Measurements from ENCODE around the gene WNT9A. TPM values are rescaled to one million over a fixed set of nuclear protein-coding genes. Genes with fewer than 3 reads are reported as not detected.

WNT9A gene
- total and polyA plus RNA-seq, 9 of the 15 experiments (the other 6 are each of a cell fraction or from before 2014, with no cell fraction given), result 0.04 to 0.17 (median 0.10) TPM; not detected in 4

DNA sequence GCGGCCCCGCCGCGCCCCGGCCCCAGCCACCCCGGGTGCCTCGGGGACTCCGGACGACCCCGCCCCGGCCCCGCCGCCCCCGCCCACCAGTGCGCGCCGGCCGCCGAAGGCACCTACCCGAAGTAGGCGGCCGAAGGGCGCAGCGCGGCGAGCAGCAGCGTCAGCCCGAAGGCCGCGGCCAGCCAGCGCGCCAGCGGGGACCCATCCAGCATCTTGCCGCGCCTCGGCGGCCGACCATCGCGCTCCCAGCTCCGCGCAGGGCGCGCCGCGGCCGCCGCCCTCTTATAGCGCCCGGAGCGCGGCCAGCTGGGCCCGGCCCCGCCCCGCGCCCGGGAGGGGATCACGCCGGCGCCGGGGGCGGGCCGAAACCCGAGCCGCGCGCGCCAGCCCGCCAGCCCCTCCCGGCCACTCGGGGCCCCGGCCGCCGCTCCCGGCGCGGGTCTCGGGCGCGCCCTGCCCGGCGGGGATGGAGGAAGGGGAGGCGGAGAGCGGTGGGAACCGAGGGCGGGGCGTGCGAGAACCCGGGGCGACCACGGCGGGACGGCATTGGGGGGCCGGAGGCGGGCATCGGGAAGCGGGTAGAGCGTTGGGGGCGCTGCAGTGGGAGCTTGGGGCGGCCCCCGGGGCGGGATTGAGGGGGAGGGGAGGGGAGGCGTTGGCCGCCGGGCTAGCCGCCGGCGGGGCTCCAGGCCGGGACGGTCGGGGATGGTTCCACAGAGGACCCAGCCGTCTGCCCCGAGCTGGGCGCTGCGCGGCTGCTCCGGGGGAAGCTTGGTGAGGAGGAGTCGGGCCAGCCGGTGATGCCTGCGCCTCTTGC, at the start of gene WNT9A (continued):
- TF ChIP-seq, protein P1, sequence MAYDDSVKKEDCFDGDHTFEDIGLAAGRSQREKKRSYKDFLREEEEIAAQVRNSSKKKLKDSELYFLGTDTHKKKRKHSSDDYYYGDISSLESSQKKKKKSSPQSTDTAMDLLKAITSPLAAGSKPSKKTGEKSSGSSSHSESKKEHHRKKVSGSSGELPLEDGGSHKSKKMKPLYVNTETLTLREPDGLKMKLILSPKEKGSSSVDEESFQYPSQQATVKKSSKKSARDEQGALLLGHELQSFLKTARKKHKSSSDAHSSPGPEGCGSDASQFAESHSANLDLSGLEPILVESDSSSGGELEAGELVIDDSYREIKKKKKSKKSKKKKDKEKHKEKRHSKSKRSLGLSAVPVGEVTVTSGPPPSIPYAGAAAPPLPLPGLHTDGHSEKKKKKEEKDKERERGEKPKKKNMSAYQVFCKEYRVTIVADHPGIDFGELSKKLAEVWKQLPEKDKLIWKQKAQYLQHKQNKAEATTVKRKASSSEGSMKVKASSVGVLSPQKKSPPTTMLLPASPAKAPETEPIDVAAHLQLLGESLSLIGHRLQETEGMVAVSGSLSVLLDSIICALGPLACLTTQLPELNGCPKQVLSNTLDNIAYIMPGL (CRISPR knock-in tag; IDR thresholded peaks at IDR 0.05), result no peak
- TF ChIP-seq GATAD2A (IDR thresholded peaks at IDR 0.05) (no peak), TGIF2 (CRISPR knock-in tag; IDR thresholded peaks at IDR 0.05) (no peak), ZFPM2 (CRISPR knock-in tag; IDR thresholded peaks at IDR 0.05) (no peak), KLF1 (tag; IDR thresholded peaks at IDR 0.05) (no peak), LCOR (CRISPR knock-in tag; IDR thresholded peaks at IDR 0.05) (no peak), HSF4 (CRISPR knock-in tag; IDR thresholded peaks at IDR 0.05; ENCODE audit: borderline replicate concordance) (no peak), DMBX1 (CRISPR knock-in tag; IDR thresholded peaks at IDR 0.05; ENCODE audit: borderline replicate concordance) (no peak), SIN3A (IDR thresholded peaks at IDR 0.05; ENCODE audit: borderline replicate concordance in 2 of 2, control insufficient read depth in 1 of 2, low read depth in 2 of 2, low read length in 2 of 2) (peak in 1 of 2 experiments; percentile 72; a peak in 2 of 4 replicates), ZNF436 (CRISPR knock-in tag; IDR thresholded peaks at IDR 0.05) (no peak), ZBTB8A (IDR thresholded peaks at IDR 0.05; ENCODE audit: partially characterized antibody) (no peak), ZNF274 (IDR thresholded peaks at IDR 0.05; ENCODE audit: borderline replicate concordance, low read depth, low read length) (no peak), SUPT5H (IDR thresholded peaks at IDR 0.05) (no peak), WHSC1 (IDR thresholded peaks at IDR 0.05; ENCODE audit: low read length) (no peak), FOXK1 (CRISPR knock-in tag; IDR thresholded peaks at IDR 0.05; ENCODE audit: borderline replicate concordance) (no peak)
- TF ChIP-seq, protein P2, sequence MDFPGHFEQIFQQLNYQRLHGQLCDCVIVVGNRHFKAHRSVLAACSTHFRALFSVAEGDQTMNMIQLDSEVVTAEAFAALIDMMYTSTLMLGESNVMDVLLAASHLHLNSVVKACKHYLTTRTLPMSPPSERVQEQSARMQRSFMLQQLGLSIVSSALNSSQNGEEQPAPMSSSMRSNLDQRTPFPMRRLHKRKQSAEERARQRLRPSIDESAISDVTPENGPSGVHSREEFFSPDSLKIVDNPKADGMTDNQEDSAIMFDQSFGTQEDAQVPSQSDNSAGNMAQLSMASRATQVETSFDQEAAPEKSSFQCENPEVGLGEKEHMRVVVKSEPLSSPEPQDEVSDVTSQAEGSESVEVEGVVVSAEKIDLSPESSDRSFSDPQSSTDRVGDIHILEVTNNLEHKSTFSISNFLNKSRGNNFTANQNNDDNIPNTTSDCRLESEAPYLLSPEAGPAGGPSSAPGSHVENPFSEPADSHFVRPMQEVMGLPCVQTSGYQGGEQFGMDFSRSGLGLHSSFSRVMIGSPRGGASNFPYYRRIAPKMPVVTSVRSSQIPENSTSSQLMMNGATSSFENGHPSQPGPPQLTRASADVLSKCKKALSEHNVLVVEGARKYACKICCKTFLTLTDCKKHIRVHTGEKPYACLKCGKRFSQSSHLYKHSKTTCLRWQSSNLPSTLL (IDR thresholded peaks at IDR 0.05), result no peak
- TF ChIP-seq, protein P3, sequence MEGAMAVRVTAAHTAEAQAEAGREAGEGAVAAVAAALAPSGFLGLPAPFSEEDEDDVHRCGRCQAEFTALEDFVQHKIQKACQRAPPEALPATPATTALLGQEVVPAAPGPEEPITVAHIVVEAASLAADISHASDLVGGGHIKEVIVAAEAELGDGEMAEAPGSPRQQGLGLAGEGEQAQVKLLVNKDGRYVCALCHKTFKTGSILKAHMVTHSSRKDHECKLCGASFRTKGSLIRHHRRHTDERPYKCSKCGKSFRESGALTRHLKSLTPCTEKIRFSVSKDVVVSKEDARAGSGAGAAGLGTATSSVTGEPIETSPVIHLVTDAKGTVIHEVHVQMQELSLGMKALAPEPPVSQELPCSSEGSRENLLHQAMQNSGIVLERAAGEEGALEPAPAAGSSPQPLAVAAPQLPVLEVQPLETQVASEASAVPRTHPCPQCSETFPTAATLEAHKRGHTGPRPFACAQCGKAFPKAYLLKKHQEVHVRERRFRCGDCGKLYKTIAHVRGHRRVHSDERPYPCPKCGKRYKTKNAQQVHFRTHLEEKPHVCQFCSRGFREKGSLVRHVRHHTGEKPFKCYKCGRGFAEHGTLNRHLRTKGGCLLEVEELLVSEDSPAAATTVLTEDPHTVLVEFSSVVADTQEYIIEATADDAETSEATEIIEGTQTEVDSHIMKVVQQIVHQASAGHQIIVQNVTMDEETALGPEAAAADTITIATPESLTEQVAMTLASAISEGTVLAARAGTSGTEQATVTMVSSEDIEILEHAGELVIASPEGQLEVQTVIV (CRISPR knock-in tag; IDR thresholded peaks at IDR 0.05; ENCODE audit: borderline replicate concordance), result no peak
- TF ChIP-seq, protein P4, sequence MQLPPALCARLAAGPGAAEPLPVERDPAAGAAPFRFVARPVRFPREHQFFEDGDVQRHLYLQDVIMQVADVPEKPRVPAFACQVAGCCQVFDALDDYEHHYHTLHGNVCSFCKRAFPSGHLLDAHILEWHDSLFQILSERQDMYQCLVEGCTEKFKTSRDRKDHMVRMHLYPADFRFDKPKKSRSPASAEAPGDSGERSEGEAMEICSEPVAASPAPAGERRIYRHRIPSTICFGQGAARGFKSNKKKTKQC (CRISPR knock-in tag; IDR thresholded peaks at IDR 0.05), result no peak
- TF ChIP-seq, protein P5, sequence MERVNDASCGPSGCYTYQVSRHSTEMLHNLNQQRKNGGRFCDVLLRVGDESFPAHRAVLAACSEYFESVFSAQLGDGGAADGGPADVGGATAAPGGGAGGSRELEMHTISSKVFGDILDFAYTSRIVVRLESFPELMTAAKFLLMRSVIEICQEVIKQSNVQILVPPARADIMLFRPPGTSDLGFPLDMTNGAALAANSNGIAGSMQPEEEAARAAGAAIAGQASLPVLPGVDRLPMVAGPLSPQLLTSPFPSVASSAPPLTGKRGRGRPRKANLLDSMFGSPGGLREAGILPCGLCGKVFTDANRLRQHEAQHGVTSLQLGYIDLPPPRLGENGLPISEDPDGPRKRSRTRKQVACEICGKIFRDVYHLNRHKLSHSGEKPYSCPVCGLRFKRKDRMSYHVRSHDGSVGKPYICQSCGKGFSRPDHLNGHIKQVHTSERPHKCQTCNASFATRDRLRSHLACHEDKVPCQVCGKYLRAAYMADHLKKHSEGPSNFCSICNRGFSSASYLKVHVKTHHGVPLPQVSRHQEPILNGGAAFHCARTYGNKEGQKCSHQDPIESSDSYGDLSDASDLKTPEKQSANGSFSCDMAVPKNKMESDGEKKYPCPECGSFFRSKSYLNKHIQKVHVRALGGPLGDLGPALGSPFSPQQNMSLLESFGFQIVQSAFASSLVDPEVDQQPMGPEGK (CRISPR knock-in tag; IDR thresholded peaks at IDR 0.05; ENCODE audit: borderline replicate concordance), result no peak
